Skeletal muscle tissue (tissue), 4 donors: Measurements from ENCODE around the gene CD160. TPM values are rescaled to one million over a fixed set of nuclear protein-coding genes. Genes with fewer than 3 reads are reported as not detected.
"Not testable (repeated sequence)": the region's sequence is repeated elsewhere in the genome, so short reads cannot be mapped to it uniquely, and the experiment has no call there.

ENCODE experiments used
- H3K27ac ChIP-seq: one replicate; pipeline ENCODE4 v1.7.0; 2013; ENCODE audit warnings: mild to moderate bottlenecking, low read depth, low read length, inconsistent platforms
- H3K27me3 ChIP-seq, 3 donors: one replicate each; pipeline ENCODE4 v1.7.0; 2013; ENCODE audit warnings: low read length in 3 of 3; ENCODE audit not compliant: control insufficient read depth in 3 of 3, insufficient read depth in 3 of 3
- H3K36me3 ChIP-seq, 3 donors: one replicate each; pipeline ENCODE4 v1.7.0; 2013; ENCODE audit warnings: low read length in 3 of 3; ENCODE audit not compliant: control insufficient read depth in 3 of 3, insufficient read depth in 3 of 3
- H3K4me1 ChIP-seq, 3 donors: one replicate each; pipeline ENCODE4 v1.7.0; 2013; ENCODE audit warnings: low read length in 3 of 3, mild to moderate bottlenecking in 3 of 3; ENCODE audit not compliant: control insufficient read depth in 3 of 3, insufficient read depth in 3 of 3
- H3K4me3 ChIP-seq, 3 donors: one replicate each; pipeline ENCODE4 v1.7.0; 2013; ENCODE audit warnings: low read length in 3 of 3
- H3K9ac ChIP-seq, 3 donors: one replicate each; pipeline ENCODE4 v1.7.0; 2013; ENCODE audit warnings: low read length in 3 of 3, mild to moderate bottlenecking in 3 of 3, moderate library complexity in 2 of 3, low read depth in 1 of 3
- H3K9me3 ChIP-seq, 3 donors: one replicate each; pipeline ENCODE4 v1.7.0; 2013; ENCODE audit warnings: low read length in 3 of 3; ENCODE audit not compliant: control insufficient read depth in 3 of 3
- total RNA-seq: library from RNA; depleted of rRNA; stranded (reverse); fragments of >200 nt; gene quantifications from one replicate; pipeline ENCODE4 v1.2.3, GENCODE V29; 2014
- donor health status: Osteomylitis.

Gene CD160
- total RNA-seq, 1 donor from 2014 or later: under 0.01 TPM

GRCh38 chr1:145726193-145726592 is 6.9 kb downstream of the CD160 start:
- not testable (repeated sequence) for H3K27me3 ChIP-seq, H3K4me3 ChIP-seq, H3K4me1 ChIP-seq, H3K9me3 ChIP-seq, H3K9ac ChIP-seq, H3K36me3 ChIP-seq, H3K27ac ChIP-seq

- Histone ChIP-seq H3K4me1 (no peaks in the 10 kb centered on the region), H3K36me3 (no peaks in the 10 kb centered on the region), H3K9me3 (no peaks in the 10 kb centered on the region), H3K27me3 (peaks cover 0 to 3% (median 0%) of the 10 kb centered on the region in 3 donors), H3K27ac (no peak overlapping the region), H3K9ac (no peak overlapping the region), H3K4me3 (no peak overlapping the region)
Observed at GRCh38 chr1:145729196-145729595, 9.9 kb downstream of the CD160 start.

- no peaks in the 10 kb centered on the region for H3K9me3 ChIP-seq
- no peak overlapping the region for H3K27ac ChIP-seq
- no peaks in the 10 kb centered on the region for H3K4me1 ChIP-seq
- no peak overlapping the region for H3K9ac ChIP-seq
- H3K36me3 ChIP-seq: no peaks in the 10 kb centered on the region
- H3K4me3 ChIP-seq: no peak overlapping the region
- H3K27me3 ChIP-seq: peaks cover 0 to 3% (median 0%) of the 10 kb centered on the region in 3 donors
Observed at GRCh38 chr1:145729666-145730436, 10.6 kb downstream of the CD160 start.

- Histone ChIP-seq H3K36me3 (no peaks in the 10 kb centered on the region), H3K9me3 (no peaks in the 10 kb centered on the region), H3K27ac (no peak overlapping the region), H3K27me3 (peaks cover 0 to 3% (median 0%) of the 10 kb centered on the region in 3 donors), H3K9ac (no peak overlapping the region), H3K4me3 (no peak overlapping the region), H3K4me1 (no peaks in the 10 kb centered on the region)
Observed at GRCh38 chr1:145730467-145730866, 11.2 kb downstream of the CD160 start.

- Histone ChIP-seq H3K9me3 (no peaks in the 10 kb centered on the region), H3K36me3 (no peaks in the 10 kb centered on the region), H3K27me3 (peaks cover 0 to 3% (median 0%) of the 10 kb centered on the region in 3 donors), H3K9ac (no peak overlapping the region), H3K4me1 (no peaks in the 10 kb centered on the region), H3K4me3 (no peak overlapping the region), H3K27ac (no peak overlapping the region)
Observed at GRCh38 chr1:145730900-145731299, 11.6 kb downstream of the CD160 start.

GRCh38 chr1:145736191-145736590 is 16.9 kb downstream of the CD160 start:
- no peak overlapping the region for H3K4me3 ChIP-seq

GRCh38 chr1:145740269-145740668 is 21.0 kb downstream of the CD160 start:
- no peak overlapping the region for H3K27ac ChIP-seq
- no peak overlapping the region for H3K4me3 ChIP-seq
- no peaks in the 10 kb centered on the region for H3K4me1 ChIP-seq
- no peaks in the 10 kb centered on the region for H3K27me3 ChIP-seq
- H3K9ac ChIP-seq: no peak overlapping the region
- H3K9me3 ChIP-seq: no peaks in the 10 kb centered on the region
- H3K36me3 ChIP-seq: peaks cover 14 to 34% (median 33%) of the 10 kb centered on the region in 3 donors

More at GRCh38 chr1:145736191-145736590, 16.9 kb downstream of the CD160 start:
- no peak overlapping the region for H3K27ac ChIP-seq
- H3K27me3 ChIP-seq: no peaks in the 10 kb centered on the region
- H3K36me3 ChIP-seq: peaks cover 0 to 2% (median 1%) of the 10 kb centered on the region in 3 donors
- no peaks in the 10 kb centered on the region for H3K4me1 ChIP-seq
- no peaks in the 10 kb centered on the region for H3K9me3 ChIP-seq
- H3K9ac ChIP-seq: no peak overlapping the region

- H3K9me3 ChIP-seq: no peaks in the 10 kb centered on the region
- no peak overlapping the region for H3K27ac ChIP-seq
- no peaks in the 10 kb centered on the region for H3K27me3 ChIP-seq
- H3K36me3 ChIP-seq: peaks cover 56 to 84% (median 74%) of the 10 kb centered on the region in 3 donors
- no peak overlapping the region for H3K9ac ChIP-seq
- no peak overlapping the region for H3K4me3 ChIP-seq
- H3K4me1 ChIP-seq: no peaks in the 10 kb centered on the region
Observed at GRCh38 chr1:145747398-145748247, 28.3 kb downstream of the CD160 start.

GRCh38 chr1:145750426-145750825 is 31.1 kb downstream of the CD160 start:
- peaks cover 42 to 59% (median 58%) of the 10 kb centered on the region in 3 donors for H3K36me3 ChIP-seq
- H3K4me1 ChIP-seq: no peaks in the 10 kb centered on the region
- H3K9ac ChIP-seq: no peak overlapping the region
- no peaks in the 10 kb centered on the region for H3K9me3 ChIP-seq
- H3K4me3 ChIP-seq: no peak overlapping the region
- H3K27ac ChIP-seq: no peak overlapping the region
- no peaks in the 10 kb centered on the region for H3K27me3 ChIP-seq

- peaks cover 42 to 52% (median 49%) of the 10 kb centered on the region in 3 donors for H3K36me3 ChIP-seq
Observed at GRCh38 chr1:145751491-145752037, 32.3 kb downstream of the CD160 start.

More at GRCh38 chr1:145751491-145752037, 32.3 kb downstream of the CD160 start:
- H3K27ac ChIP-seq: no peak overlapping the region
- H3K9me3 ChIP-seq: no peaks in the 10 kb centered on the region
- H3K9ac ChIP-seq: no peak overlapping the region
- no peaks in the 10 kb centered on the region for H3K4me1 ChIP-seq
- H3K27me3 ChIP-seq: no peaks in the 10 kb centered on the region
- no peak overlapping the region for H3K4me3 ChIP-seq
